Large intestine (tissue), 3 donors: ENCODE data around the gene SAE1. TPM values are rescaled to one million over a fixed set of nuclear protein-coding genes. Genes with fewer than 3 reads are reported as not detected.
"Not testable (repeated sequence)": the region's sequence is repeated elsewhere in the genome, so short reads cannot be mapped to it uniquely, and the experiment has no call there.

Source experiments
- DNase-seq, 2 donors: peaks; one replicate each; pipeline versions ENCODE4 v3.0.0 to v3.0.0-alpha.2; 2013
- H3K27ac ChIP-seq: one replicate; pipeline ENCODE4 v1.5.1; 2013; ENCODE audit warnings: low read length
- H3K27me3 ChIP-seq: 2 replicates; pipeline ENCODE4 v1.6.1; 2013; ENCODE audit warnings: low read length; ENCODE audit not compliant: control insufficient read depth, insufficient read depth
- H3K36me3 ChIP-seq: 2 replicates; pipeline ENCODE4 v1.6.1; 2013; ENCODE audit warnings: low read length; ENCODE audit not compliant: control insufficient read depth, insufficient read depth
- H3K4me1 ChIP-seq: one replicate; pipeline ENCODE4 v1.6.1; 2013; ENCODE audit warnings: low read length; ENCODE audit not compliant: control insufficient read depth, insufficient read depth
- H3K4me3 ChIP-seq: one replicate; pipeline ENCODE4 v1.5.1; 2013; ENCODE audit warnings: low read length
- H3K9me3 ChIP-seq: one replicate; pipeline ENCODE4 v1.6.1; 2013; ENCODE audit warnings: mild to moderate bottlenecking, low read depth, low read length, moderate library complexity; ENCODE audit not compliant: control insufficient read depth
- WGBS: methylation state at CpG from one replicate; pipeline ENCODE4 v1.1.5; 2013; ENCODE audit warnings: low lambda C conversion rate; ENCODE audit not compliant: insufficient coverage; 5-methylcytosine and 5-hydroxymethylcytosine counted together
- polyA plus RNA-seq: library from polyadenylated mRNA; unstranded; fragments of 120-200 nt; gene quantifications from one replicate; pipeline ENCODE4 v1.2.1, GENCODE V29; 2013

Gene SAE1
- polyA plus RNA-seq, 1 donor, result 61.0 TPM

DNA sequence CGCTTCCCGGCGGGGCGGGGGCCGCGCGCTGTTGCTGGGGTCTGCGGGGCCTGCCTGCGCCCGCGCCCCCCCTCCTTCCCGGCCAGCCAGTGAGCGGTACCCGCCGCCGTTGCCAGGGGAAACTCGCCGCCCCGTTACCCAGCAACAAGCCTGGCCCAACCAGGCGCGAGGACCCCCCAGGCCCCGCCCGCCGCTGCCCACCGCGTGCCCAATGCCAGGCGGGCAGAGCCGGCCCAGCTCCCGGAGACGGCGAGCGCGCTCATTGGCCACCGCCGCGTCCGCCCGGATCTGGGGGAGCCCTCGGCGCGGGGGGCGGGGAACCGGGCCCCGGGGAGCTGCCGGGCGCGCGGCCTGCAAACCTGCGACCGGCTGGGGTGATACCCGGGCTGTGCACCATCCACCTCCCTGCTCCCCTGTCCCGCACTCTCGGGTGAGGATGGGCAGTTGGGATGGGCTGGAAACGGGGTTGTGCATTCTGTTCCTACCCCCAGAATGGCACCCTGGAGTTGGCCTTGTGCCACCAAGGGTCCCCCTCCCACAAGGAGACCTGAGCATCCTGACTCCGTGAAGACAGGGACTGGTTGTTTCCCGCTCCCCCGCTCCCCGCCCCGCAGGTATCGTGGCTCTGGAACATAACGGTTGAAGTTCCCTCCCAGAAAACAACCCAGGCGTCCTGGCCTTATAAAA is 109.1 kb downstream of the SAE1 start:
- Histone ChIP-seq H3K36me3 (no peaks in the 10 kb centered on the region), H3K9me3 (peaks cover 4% of the 10 kb centered on the region), H3K27ac (no peak overlapping the region), H3K27me3 (peaks cover 46% of the 10 kb centered on the region), H3K4me1 (peaks cover 23% of the 10 kb centered on the region), H3K4me3 (no peak overlapping the region)
- DNase-seq, result peak in 1 of 2 donors; percentile 44
- no CpG with 5 or more reads among the region's 62 CpGs for WGBS

DNA sequence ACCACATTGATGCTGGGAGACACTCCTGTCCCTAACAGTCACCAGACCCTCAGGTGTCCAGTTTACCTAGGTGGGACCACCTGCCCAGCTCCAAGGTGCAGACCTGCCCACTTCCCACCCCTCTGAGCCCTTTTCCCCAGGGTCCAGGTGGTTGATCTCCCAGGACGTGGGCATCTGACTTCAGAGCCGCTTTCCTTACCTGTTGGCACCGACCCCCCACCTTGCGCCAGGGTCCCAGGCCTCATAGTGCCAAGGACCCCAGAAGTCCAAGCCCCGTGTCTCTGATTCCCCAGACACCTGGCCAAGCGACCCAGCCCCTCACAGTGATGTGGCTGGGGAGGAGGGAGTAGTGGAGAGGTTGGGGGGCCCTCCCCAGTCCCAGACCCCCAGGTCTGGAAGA is 109.9 kb downstream of the SAE1 start:
- H3K4me1 ChIP-seq, result peaks cover 23% of the 10 kb centered on the region
- H3K9me3 ChIP-seq, result peaks cover 4% of the 10 kb centered on the region
- peak in 1 of 2 donors; percentile 4 for DNase-seq
- no CpG with 5 or more reads among the region's 6 CpGs for WGBS
- peaks cover 46% of the 10 kb centered on the region for H3K27me3 ChIP-seq
- H3K4me3 ChIP-seq, result no peak overlapping the region
- no peaks in the 10 kb centered on the region for H3K36me3 ChIP-seq
- no peak overlapping the region for H3K27ac ChIP-seq

DNA sequence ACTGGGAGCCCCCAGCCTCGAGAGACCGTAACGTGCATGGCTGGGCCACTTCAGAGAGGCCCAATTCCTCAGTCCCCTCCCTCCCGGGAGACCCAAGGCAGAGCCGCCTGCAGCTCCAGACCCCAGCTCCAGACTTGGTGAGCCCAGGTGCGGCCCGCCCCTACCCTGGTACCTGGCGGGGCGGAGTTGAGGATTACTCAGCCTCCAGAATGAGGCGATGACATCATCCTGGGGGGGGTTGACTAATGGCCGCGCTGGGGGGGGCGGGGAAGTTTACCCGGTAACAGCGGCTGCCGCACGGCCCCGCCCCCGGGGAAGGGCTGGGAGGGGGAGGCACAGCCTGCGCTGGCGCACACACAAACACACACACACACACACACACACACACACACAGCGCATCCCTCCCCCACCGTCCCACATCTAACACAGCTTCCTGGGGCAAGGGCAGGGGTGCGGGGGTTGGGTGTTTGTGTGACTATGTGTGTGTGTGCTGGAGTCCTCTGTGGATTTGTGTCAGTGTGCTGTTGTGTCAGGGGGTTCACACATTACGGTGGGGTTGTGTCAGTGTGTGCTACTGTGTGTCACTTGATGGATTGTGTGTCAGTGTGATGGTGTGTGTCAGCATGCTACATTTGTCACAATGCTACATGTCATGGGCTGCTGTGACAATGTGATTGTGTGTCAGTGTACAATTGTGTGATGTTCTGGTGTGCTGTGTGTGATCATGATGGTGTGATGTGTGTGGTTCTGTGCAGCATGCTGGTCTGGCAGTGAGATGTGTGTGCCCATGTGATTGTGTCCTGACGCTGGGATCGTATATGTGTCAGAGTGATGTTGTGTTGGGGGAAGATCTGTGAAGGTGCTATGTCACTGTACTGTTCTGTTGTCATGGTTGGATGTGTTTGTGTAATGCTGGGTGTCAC is 110.6 kb downstream of the SAE1 start:
- Histone ChIP-seq H3K36me3 (no peaks in the 10 kb centered on the region), H3K4me1 (peaks cover 23% of the 10 kb centered on the region), H3K27me3 (peaks cover 44% of the 10 kb centered on the region), H3K9me3 (peaks cover 4% of the 10 kb centered on the region), H3K4me3 (no peak overlapping the region), H3K27ac (no peak overlapping the region)
- no CpG with 5 or more reads among the region's 27 CpGs for whole genome bisulfite sequencing
- DNase-seq, result peak; percentile 76 to 81

DNA sequence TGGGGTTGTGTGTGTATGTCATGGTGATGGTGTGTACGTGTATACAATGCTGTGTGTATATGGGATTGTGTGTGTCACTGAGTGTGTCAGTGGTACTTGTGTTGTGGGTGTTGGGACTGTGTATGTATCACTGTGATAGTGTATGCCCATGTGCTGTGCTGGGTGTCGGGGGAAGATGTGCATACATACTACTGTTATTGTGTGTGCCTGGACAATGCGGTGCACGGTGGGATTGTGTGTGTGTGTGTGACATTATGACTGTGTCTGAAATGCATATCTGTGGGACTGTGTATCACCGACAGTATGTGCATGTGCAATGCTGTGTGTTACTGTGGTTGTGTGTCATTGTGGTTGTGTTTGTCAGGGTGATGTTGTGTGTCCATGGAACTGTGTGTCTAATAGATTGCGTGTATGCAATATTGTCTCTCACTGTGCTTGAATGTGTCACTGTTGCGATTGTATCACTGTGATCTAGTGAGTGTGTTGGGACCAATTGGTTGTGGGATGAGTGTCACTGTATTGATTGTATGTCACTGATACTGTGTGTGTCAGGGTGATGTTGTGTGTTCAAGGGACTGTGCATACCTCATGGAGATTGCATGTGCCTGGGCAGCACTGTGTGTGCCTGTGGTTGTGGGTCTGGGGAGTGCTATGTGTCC is 111.4 kb downstream of the SAE1 start:
- Histone ChIP-seq H3K27me3 (peaks cover 44% of the 10 kb centered on the region), H3K4me1 (peaks cover 23% of the 10 kb centered on the region), H3K27ac (no peak overlapping the region), H3K9me3 (peaks cover 4% of the 10 kb centered on the region), H3K36me3 (no peaks in the 10 kb centered on the region), H3K4me3 (no peak overlapping the region)
- no peak for DNase-seq
- 100% methylated on average over 1 of the region's 7 CpGs for WGBS

DNA sequence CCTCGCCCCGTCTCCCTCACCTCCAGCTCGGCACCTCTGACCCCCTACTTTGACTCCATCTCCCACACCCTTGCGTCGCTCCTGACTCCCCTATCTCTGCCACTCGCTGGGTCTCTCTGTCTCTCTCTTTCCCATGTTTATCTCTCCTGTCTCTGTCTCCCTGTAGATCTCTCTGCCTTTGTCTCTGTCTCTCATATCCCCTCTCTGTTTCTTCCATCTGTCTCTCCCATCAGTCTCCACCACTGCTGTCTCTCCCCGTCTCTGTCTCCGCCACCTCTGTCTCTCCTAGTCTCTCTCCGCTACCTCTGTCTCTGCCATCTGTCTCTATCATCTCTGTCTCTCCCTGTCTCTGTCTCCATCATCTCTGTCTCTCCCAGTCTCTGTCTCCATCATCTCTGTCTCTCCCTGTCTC is 112.7 kb downstream of the SAE1 start:
- peaks cover 44% of the 10 kb centered on the region for H3K27me3 ChIP-seq
- DNase-seq, result no peak
- H3K4me1 ChIP-seq, result peaks cover 23% of the 10 kb centered on the region
- 31% methylated on average over 3 of the region's 9 CpGs for WGBS
- no peaks in the 10 kb centered on the region for H3K36me3 ChIP-seq
- peaks cover 4% of the 10 kb centered on the region for H3K9me3 ChIP-seq
- H3K27ac ChIP-seq, result no peak overlapping the region
- H3K4me3 ChIP-seq, result no peak overlapping the region

DNA sequence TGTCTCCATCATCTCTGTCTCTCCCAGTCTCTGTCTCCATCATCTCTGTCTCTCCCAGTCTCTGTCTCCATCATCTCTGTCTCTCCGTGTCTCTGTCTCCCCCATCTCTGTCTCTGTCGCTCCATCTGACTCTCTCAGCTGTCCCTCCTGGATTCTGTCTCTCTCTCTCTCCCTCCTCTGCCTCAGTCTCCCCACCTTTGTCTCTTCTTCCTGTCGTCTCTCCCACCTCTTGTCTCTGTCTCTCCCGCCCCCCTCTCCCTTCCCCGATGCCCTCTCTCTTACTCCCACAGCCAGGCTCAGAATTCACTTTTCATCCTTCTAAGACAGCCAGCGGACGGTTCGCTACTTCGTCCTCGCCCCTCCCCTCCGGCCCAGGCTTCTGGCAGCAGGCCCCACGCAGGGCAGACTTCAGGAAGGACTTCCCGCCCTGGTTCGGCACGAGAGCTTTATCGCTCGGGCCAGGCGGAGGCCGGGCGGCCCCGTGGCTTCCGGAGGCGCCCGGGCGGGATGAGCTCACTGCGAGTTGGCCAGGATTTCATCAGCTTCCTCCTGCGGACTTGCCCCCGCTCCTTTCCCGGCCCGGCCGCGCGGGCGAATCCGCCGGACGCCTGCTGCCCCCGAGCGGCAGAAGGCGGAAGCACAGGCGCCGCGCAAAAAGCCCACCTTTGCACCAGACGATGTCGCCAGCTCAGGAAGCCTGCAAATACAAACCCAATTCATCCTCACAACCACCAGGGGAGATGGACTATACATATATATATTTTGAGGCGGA is 113.3 kb downstream of the SAE1 start:
- Histone ChIP-seq H3K27ac (peak overlapping the region; percentile 30), H3K4me3 (peak overlapping the region; percentile 25), H3K36me3 (no peaks in the 10 kb centered on the region), H3K4me1 (peaks cover 23% of the 10 kb centered on the region), H3K27me3 (peaks cover 40% of the 10 kb centered on the region), H3K9me3 (peaks cover 4% of the 10 kb centered on the region)
- DNase-seq, result peak; percentile 94 to 96
- WGBS, result 10% methylated on average over 5 of the region's 46 CpGs

DNA sequence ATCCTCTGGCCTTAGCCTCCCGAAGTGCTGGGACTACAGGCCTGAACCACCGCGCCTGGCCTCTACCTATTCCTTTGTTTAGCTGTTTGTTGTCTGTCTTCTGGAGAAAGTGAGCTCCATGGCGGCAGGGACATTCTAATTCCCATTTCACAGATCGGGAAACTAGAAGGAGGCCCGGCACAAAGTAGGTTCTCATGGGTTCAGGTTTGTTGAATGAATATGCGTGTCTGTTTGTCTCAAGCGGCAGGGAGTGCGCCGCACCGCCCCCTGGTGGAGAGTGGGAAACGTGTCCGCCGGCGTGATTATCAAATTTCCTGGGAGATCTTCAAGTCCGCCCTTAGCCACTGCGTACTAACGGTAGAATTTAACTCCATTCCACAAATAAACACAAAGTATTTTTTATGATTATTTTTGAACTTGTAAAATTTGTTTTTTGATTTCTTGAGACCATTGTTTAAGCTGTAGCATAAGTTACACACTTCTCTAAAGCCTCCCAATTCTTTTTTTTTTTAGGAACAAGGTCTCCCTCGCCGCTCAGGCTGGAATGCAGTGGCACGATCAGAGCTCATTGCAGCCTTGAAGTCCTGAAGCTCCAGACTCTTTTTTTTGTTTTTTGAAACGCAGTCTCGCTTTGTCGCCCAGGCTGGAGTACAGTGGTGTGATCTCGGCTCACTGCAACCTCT is 116.8 kb downstream of the SAE1 start:
- peaks cover 12% of the 10 kb centered on the region for H3K4me1 ChIP-seq
- peaks cover 11% of the 10 kb centered on the region for H3K27me3 ChIP-seq
- WGBS, result 76% methylated on average over 4 of the region's 25 CpGs
- no peaks in the 10 kb centered on the region for H3K36me3 ChIP-seq
- H3K9me3 ChIP-seq, result peaks cover 4% of the 10 kb centered on the region
- DNase-seq, result peak; percentile 60 to 63
- no peak overlapping the region for H3K4me3 ChIP-seq
- no peak overlapping the region for H3K27ac ChIP-seq

DNA sequence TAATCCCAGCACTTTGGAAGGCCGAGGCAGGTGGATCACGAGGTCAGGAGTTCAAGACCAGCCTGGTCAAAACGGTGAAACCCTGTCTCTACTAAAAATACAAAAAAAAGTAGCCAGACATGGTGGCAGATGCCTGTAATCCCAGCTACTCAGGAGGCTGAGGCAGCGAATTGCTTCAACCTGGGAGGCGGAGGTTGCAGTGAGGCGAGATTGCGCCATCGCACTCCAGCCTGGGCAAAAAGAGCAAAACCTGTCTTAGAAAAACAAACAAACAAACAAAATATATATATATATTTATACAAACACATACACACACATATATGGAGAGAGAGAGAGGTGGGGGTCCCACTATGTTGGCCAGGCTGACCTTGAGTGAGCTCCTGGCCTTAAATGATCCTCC is 122.4 kb downstream of the SAE1 start:
- not testable (repeated sequence) for H3K4me3 ChIP-seq, H3K36me3 ChIP-seq, H3K9me3 ChIP-seq, DNase-seq, H3K27me3 ChIP-seq, H3K4me1 ChIP-seq, H3K27ac ChIP-seq
- no CpG with 5 or more reads among the region's 8 CpGs for WGBS

DNA sequence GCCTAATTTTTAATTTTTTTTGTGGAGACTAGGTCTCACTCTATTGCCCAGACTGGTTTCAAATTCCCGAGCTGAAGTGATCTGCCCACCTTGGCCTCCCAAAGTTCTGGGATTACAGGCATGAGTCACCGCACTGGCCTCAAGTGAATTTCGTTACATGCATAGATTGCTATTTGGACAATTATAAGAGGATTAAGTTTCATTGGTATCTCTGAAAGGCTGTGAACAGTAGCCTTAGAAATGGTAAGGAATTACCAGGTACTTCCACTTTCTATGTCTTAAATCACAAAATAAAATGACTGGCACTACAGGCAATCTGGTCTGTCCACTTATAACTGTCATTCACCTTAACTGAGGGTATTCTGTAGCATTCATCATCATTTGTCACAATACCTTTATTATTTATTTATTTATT is 122.8 kb downstream of the SAE1 start:
- no CpG with 5 or more reads among the region's 3 CpGs for WGBS

More for the DNA sequence above, 122.8 kb downstream of the SAE1 start:
- Histone ChIP-seq H3K27me3 (no peaks in the 10 kb centered on the region), H3K9me3 (no peaks in the 10 kb centered on the region), H3K36me3 (peaks cover 3% of the 10 kb centered on the region), H3K27ac (no peak overlapping the region), H3K4me3 (no peak overlapping the region), H3K4me1 (peaks cover 12% of the 10 kb centered on the region)
- DNase-seq, result no peak
